SHP77 (cell line): ENCODE data around the gene TEAD3.

Experiments used
- DNase-seq, 2 experiments: peaks; one replicate each; lab custom pipeline; 2025; lab: John Stamatoyannopoulos, UW

Gene TEAD3

GRCh38 chr6:35492258-35492973 is 4.5 kb downstream of the TEAD3 start:
- no peak for DNase-seq

GRCh38 chr6:35491558-35492257 is 5.2 kb downstream of the TEAD3 start:
- no peak for DNase-seq

DNA sequence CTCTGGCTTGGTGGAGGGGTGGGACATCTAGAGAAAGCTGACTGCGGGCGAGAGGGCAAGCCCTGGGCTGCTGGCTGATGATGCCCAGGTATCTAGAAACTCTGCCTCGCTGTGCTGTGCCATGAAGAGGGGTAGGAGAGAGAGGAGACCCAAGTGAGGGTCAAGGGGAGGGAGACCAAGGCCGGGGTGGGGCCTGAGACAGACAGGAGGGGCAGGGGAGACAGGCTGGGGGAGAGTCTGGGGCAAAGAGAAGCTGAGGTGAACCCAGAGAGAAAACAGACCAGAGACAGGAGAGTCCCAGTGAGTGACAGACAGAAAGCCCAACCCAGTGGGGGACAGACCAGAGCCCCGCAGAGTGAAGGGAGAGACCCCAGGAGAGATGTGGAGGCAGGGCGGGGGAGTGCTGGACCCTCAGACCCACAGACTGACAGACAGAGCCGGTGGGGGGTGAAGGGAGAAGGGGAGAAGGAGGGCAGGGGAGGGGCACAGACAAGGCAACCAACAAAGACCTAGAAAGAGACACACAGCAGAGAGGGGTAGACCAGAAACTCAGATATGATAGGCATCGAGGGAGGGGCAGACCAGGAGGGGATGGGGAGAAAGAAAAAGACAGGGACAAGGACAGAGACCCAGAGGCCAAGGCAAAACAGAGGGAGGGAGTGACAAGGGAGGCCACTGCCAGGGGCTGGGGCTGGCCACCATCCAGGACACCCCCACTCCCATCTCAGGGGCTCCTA is 5.9 kb downstream of the TEAD3 start:
- no peak for DNase-seq

DNA sequence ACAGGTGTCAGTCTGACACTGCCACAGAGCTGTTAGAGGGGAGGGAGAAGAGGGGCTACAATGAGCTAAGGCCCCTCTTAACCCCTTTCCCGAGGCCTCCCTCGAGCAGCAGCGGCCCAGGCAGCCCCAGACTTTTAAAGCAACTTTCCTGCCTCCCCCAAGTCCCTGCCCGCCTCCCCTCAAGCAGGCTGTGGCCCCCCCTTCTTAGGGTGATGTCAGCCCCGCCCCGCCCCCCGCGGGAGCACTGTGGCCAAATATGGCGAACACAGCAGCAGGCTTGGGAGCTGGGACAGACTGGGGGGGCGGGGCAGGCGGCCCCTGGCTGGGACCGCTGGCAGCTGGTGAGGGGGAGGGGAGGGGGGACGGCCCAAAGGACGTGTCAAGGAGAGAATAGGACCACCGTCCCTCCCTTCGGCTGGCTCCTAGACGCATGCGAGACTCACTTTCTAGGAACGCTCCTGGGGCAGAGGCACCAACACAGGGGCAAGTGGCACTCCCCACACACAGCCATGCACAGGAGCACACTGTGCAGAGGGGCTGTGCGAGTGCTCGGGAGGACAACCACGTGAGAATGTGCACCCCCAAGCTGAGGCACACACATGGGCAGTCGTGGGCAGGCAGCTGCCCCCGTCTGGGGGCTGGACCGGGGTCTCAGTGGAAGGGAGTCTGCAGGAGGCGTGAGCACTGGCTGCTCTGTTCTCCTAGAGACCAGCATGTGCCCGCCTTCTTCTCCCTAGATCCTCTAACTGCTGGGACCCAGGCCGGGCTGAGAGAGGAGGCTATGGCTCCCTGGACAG is 6.7 kb downstream of the TEAD3 start:
- DNase-seq = no peak

- no peak for DNase-seq
Observed at GRCh38 chr6:35489066-35489465, 7.8 kb downstream of the TEAD3 start.

GRCh38 chr6:35488517-35488862 is 8.4 kb downstream of the TEAD3 start:
- DNase-seq = no peak

DNA sequence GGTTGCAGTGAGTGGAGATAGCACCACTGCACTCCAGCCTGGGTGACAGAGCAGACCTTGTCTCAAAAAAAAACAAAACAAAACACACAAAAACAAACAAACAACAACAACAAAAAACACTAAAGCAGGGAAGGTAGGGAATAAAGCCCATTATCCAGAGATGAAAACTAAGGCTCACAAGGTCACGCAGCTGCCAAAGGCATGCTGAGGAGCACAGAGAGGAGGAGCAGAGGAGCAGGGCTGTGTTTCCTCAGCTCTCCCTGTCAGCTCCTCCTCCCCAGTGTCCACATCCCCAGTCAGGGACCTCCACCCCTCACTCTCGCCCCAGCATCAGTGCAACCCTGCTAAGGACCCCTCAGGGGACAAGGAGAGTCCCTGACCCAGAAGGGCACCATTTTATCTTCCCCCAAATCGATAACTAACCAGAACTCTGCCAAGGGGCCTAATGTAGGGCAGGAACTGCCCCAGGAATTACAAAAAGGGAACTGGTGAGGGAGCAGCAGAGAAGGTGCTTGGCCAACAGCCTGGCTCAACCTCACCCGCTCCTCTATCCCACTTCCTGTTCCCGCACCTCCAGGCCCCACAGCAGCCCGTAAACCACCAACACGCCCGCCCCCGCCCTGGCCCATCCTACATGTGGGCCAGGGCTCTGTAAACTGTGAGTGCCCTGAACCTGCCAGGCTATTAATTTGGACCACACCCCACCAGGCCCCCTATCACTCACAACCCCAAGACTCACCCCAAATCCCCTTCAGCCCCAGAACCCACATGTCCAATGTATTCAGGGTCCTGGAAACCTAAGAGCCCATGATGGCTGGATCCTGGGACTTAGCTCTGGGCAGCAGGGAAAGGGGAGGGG is 9.0 kb downstream of the TEAD3 start:
- DNase-seq = no peak

GRCh38 chr6:35486005-35486925 is 10.6 kb downstream of the TEAD3 start:
- no peak for DNase-seq

DNA sequence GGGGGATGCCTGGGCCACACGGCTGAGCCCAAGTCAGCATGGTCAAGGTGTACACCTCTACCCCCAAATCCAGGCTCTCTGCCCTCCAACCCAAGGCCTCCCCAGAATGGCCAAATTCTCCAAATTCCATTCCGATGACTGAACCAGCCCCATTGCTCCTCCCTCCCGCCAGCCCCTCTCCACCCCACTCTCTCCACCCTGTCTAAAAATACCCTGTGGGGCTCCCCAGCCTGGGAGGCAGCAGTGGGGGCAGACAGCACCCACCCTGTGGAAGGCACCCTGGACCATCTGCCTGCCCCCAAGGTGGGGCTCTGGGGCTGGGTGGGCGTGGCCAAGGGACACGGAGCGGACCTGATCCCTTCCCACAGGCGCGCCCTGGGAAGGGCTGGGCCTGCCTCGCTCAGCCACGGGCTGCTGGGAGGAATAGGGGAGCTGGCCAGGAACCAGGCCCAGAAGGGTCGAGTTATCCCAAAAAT is 11.4 kb downstream of the TEAD3 start:
- DNase-seq = no peak

DNA sequence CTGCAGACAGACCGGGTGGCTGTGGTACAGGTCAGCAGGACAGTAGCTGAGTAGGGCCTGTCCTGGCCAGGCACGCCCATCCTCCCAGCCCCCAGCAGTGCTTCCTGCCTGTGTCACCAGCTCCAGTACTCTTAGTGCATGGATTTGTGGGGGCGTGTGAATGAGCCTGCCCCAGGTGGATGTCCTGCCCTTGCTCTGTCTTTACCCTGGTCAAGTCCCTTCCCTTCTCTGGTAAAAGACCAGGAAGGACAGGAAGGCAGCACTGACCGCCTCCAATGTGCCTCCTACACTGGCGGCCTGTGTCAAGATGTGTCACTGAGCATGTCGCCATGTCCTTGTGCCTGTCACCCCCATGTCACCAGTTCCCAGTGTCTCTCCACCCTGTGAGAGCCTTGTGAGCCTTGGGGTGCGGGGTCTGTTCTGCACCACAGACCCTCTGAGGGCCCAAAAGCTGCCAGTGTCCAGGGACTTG is 11.9 kb downstream of the TEAD3 start:
- DNase-seq = no peak

DNA sequence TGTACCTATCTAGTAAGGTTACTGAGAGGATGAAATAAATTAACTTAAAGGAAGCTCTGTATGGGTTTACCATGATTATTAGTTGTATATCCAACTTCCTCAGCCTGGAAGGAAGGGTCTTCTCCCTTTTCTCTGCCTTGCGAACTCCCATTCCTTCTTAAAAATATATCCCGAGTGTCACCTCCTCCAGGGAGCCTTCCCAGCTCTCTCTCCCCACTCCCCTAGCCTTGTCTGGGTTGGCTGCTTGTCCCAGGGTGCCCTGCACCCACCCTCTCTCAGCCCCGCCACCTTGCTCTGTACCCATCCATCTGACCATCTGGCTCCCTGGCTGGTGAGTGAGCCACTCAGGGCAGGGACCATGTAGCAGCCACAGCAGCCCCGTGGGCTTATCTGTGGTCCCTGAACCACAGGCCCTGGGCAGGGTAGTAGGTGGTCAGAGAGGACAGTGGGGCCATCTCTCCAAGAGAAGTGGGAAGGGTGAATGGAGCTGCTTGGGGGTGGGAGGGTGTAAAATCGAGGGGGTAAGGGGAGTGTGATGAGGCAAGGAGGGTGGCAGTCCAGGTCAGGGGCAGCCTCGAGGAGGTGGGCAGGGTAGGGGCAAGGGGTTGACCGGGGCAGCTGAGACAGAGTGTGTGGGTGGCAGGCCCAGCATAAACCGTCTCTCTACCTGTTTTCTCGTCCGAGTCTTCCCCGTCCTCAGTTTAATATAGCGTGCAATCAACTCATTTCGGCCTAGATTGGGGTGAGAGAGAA is 12.8 kb downstream of the TEAD3 start:
- DNase-seq = no peak

DNA sequence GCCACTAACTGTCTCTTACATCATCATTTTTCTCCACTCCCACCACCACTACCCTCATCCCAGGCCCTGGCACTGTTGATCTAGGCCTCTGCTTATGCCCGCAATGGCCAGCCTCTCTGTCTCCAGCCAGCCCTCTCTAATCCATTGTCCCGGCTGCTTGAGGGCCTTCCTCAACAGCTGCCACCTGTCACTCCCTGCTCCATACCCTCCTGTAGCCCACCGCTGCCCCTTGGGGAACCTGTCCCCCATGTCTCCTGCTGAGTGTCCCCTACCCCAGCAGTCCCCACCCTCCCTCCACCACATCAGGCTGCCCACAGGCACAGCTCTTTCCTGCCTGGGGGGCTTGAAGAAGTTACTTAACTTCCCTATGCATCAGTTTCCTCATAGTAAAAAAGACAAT is 13.4 kb downstream of the TEAD3 start:
- DNase-seq = no peak

DNA sequence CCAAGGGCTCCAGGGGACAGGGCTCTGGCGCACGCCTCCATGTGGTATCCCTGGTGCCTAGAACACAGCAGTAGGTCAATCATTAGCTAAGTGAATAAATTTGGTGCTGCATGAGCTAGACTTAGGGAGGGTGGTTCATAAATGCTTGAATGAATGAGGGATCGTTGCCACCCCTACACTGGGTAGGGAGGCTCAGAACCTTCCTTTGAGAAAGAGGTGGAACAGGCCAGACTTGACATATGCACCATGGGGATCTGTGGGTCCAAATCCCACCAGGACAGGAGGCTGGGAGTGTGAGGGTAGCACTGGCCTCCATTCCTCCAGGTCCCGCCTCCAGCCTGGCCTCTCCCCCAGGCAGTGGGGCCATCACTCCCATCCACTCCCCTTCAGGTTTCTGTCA is 13.8 kb downstream of the TEAD3 start:
- DNase-seq = no peak

GRCh38 chr6:35481226-35481625 is 15.7 kb downstream of the TEAD3 start:
- DNase-seq = no peak

DNA sequence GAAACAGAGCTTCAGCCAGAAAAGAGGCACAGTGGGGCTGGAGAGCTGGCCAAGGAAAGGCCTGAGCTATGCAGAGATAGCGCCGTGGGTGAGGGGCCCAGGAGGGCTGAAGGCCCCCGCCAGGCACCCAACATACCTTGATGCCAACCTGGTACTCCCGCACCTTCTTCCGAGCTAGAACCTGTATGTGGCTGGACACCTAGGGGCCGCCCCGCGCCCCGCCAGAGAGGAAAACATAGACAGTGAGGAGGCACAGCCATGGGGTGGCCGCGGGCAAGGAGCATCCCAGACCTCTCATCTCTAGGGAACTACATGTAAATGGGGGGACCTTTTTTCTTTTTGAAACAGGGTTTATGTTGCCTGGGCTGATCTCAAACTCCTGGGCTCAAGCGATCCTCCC is 16.7 kb downstream of the TEAD3 start:
- DNase-seq = no peak

DNA sequence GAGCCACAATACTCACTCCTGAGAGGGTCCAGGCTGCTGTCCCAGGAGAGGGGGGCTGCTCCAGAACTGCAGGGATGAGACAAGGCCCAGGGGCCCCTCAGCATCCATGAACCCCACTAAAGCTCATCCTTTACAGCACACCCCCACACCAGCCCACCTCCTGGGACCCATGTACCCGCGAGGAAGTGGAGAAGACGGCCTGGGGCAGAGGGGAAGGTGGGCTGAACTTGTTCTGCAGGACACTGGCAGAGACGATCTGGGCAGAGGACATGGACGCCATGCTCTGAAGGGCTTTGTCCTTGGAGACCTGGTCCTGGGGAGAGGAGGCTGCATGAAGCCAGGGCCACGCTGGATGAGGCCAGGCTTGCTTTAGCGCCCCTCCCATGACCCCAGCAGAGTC is 18.6 kb downstream of the TEAD3 start:
- no peak for DNase-seq

DNA sequence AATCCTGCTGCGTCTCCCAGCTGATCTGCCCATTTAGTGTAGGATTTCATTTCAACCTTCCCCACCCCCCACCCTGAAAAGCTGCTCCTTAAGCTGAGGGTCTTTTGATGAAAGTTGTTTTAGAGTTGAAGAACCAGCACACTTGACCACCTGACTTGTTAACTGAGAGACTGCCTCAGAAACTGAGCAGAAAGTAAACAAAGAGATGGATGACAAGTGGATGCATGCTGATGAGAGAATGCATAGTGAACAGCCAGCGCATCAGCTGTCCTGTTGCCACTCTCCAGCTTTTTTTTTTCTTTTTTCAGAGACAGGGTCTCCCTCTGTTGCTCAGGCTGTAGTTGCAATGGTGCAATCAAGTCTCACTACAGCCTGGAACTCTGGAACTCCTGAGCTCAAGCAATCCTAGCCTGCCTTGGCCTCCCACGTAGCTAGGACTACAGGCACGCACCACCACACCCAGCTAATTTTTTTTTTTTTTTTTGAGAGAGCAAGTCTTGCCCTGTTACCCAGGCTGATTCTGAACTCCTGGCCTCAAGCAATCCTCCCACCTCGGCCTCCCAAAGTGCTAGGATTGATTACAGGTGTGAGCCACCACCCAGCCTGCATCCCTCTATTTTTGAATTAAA is 19.2 kb downstream of the TEAD3 start:
- DNase-seq = no peak

DNA sequence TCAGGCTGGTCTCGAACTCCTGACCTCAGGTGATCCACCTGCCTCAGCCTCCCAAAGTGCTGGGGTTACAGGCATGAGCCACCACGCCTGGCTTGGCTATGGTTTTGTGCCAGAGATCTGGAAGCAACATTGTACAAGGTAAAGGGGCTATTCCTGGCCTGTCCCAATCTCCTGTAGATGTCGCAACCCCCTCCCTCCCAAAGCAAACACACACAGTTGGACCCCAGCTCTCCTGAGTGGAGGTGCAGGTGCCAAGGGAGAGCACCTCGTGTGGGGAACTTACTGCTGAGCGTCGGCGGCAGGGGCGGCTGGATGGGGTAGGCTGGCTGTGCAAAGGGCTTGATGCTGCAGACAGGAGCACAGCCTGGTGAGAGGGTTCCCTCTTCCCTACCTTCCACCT is 19.9 kb downstream of the TEAD3 start:
- DNase-seq = no peak

GRCh38 chr6:35476004-35476403 is 20.9 kb downstream of the TEAD3 start:
- no peak for DNase-seq
